GM12874 (cell line): ENCODE results near the gene ATP10B.

Experiments used
- TF ChIP-seq, protein P1 (sequence below): IDR thresholded peaks from 2 replicates; pipeline ENCODE4 v1.5.1; 2011; ENCODE audit warnings: low read depth, mild to moderate bottlenecking, control low read depth, low read length, moderate library complexity; ENCODE audit not compliant: insufficient read depth

Gene ATP10B

DNA sequence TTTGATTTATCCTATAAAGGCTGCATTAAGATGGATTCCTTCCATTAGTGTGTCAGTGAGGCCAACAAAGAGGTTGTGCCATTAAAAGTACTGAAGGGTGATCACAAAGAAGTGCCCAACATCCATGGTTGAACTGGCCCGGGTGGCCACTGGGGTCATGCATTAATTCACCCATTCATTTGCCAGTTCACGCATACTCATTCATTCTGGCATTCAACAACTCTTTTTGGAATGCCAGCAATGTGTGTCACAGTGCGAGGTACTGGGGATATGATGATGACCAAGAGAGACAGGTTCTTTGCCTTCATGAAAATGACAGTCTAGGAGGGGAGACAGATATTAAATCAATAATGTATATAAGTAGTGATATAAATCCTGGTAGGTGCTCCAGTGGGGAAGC lies 337.1 kb downstream of the ATP10B start:
- TF ChIP-seq, protein P1, sequence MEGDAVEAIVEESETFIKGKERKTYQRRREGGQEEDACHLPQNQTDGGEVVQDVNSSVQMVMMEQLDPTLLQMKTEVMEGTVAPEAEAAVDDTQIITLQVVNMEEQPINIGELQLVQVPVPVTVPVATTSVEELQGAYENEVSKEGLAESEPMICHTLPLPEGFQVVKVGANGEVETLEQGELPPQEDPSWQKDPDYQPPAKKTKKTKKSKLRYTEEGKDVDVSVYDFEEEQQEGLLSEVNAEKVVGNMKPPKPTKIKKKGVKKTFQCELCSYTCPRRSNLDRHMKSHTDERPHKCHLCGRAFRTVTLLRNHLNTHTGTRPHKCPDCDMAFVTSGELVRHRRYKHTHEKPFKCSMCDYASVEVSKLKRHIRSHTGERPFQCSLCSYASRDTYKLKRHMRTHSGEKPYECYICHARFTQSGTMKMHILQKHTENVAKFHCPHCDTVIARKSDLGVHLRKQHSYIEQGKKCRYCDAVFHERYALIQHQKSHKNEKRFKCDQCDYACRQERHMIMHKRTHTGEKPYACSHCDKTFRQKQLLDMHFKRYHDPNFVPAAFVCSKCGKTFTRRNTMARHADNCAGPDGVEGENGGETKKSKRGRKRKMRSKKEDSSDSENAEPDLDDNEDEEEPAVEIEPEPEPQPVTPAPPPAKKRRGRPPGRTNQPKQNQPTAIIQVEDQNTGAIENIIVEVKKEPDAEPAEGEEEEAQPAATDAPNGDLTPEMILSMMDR: no peak

DNA sequence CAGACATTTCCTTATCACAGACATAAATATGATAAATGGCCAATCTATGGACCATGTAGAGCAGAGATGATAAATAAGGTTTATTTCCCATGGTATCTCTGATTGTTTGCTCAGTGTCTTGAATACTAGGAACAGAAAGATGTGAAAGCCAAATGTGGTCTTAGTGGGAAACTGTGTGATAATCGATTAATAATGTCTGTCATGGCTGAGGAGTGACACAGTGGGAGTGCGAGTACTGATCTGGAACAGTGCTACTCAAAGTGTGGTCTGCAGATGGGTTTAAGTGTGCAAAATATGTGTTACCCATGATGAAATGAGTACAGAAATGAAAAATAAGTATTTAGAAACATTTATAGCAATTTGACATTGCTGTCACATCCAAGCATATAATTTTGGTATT lies 337.8 kb downstream of the ATP10B start:
- TF ChIP-seq, protein P1: no peak

DNA sequence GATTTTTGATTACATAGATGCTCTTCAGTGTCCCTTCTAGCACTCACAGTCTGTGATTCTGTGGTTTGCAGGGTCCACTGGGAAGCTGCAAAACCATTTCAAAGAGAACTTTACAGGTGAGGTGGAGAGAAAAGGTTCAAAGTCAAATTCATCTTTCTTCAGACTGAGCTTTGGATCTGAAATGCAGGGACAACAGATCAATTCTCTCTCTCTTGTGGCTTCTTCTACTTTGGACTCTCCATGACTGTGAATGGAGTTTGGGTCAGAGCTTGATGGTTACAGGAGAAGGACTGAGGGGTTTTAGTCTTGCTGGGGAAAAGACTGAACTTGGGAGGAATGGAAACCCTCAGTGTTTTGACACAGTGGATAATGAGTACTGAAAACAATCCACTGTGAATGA lies 338.5 kb downstream of the ATP10B start:
- TF ChIP-seq, protein P1: no peak
